Measurements from ENCODE around the gene KLF2.
"Not testable (repeated sequence)": the region's sequence is repeated elsewhere in the genome, so short reads cannot be mapped to it uniquely, and the experiment has no call there.

KLF2 gene

DNA sequence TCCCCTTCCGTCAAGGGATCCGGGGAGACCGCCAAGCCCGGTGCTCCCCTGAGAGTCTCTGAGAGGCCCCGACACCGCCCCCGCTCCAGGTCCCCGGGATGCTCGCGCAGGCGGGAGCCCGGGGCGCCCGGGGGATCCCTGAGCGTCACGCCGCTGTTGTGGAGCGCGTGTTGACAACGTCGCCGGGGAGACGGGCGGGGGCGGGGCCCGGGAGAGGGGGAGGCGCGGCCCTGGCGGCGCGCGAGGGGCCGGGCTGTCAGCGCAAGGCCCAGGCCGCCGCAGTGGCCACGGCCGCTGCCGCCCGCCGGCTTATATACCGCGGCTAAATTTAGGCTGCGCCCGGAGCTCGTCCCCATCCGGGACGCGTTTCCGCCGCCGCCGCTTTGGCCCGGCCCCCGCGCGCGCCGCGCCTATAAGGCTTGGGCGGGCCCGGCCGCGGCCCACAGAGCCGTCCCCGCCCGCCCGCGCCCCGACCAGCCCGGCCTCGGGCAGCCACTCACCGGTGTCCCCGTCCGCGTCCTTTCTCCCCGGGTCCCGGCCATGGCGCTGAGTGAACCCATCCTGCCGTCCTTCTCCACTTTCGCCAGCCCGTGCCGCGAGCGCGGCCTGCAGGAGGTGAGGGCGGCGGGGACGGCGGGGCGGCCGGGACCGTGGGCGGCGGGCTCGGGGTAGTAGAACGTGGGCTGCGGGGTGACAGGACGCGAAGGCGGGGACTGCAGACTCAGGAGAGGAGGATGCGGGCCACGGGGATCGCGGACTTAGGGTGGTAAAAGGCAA lies at the start of gene KLF2:
Gene KLF2 (plus strand): TSS at position 443 of the 777 bp plus-strand sequence. CDS start 98 bp downstream, at position 541.
- in situ Hi-C loops (cut with MboI; ENCODE audit: low pct_unique_long_range_greater_than_20kb, low sequenced_read_pairs), result no loop called here
- DNase-seq, result peak; percentile 81

DNA sequence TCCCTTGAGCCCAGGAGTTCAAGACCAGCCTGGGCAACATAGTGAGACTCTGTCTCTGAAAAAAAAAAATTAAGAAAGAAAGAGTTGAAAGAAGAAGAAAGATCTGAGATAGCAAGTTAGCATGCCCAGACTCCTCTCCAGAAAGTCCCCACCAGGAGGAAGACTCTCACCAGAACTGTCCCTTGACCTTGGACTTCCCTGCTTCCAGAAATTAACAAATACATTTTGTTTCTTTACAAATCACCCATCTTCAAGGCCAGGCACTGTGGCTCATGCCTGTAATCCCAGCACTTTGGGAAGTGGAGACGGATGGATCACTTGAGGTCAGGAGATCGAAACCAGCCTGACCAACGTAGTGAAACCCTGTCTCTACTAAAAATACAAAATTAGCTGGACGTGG lies 44.3 kb upstream of the KLF2 start:
- no peak for DNase-seq
- in situ Hi-C loops (cut with MboI; ENCODE audit: low pct_unique_long_range_greater_than_20kb, low sequenced_read_pairs), result no loop called here

DNA sequence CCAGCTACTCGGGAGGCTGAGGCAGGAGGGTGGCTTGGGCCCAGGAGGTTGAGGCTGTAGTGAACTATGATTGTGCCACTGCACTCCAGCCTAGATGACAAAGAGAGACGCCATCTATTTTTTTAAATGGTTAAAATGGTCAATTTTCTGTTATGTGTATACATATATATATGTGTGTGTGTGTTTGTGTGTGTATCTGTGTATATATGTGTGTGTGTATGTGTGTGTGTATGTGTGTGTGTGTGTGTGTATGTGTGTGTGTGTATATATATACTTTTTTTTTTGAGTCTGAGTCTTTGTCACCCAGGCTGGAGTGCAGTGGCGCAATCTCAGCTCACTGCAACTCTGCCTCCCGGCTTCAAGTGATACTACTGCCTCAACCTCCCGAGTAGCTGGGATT lies 42.9 kb upstream of the KLF2 start:
- DNase-seq, result no peak
- in situ Hi-C loops (cut with MboI; ENCODE audit: low pct_unique_long_range_greater_than_20kb, low sequenced_read_pairs), result no loop called here

DNA sequence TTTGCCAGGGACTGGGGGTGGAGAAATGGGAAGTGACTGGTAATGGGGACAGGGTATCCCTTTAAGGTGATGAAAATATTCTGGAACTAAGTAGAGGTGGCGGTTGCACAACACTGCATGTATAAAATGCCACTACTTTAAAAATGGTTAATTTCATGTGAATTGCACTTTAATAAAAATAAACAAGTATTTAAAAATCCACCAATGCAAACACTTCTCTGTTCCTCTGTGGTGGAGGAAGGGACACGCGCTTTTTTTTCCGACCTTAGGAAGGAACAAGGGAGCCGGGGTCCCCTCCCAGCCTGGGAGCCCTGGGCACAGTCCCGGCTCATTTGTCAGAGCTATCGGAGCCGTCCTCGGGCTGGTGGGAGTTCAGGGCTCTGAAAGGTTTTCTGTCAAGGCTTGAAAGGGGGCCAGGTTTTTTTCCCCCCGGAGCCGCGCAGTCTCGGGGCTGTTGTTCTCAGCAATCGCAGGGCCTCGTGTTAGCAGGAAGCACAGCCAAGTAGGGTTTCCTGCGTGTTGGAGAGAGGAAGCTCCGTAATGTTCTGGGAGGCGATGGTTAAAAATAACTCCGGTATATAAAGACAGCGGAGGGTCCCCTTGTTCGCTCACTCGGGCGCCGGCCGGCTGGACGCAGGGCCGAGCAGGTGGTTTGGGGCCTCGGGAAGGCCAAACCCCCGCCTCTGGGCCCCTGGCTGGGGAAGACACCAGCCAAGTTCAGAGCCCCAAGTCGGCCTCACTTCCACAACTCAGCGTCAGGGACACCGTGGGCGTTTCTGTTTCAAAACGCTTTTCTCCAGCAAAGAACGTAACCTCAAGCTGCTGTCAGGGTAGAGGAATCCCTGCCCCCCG lies 41.2 kb upstream of the KLF2 start:
- peak; percentile 91 for DNase-seq
- in situ Hi-C loops (cut with MboI; ENCODE audit: low pct_unique_long_range_greater_than_20kb, low sequenced_read_pairs), result no loop called here

DNA sequence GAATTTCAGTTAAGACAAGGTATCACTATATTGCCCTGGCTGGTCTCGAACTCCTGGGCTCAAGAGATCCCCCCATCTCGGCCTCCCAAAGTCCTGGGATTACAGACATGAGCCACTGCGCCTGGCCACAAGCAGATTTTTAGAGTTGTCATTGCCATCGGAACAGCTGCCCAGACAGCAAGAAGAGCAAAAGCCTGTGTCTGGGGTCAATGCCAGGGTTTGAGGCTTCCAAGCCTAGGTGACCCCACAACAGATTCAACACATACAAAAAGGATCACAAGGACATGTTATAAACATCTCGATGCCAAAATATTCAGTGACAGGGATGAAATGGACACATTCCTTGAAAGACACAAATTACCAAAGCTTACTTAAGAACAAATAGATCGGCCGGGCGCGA lies 40.1 kb upstream of the KLF2 start:
- no peak for DNase-seq
- in situ Hi-C loops (cut with MboI; ENCODE audit: low pct_unique_long_range_greater_than_20kb, low sequenced_read_pairs), result no loop called here

DNA sequence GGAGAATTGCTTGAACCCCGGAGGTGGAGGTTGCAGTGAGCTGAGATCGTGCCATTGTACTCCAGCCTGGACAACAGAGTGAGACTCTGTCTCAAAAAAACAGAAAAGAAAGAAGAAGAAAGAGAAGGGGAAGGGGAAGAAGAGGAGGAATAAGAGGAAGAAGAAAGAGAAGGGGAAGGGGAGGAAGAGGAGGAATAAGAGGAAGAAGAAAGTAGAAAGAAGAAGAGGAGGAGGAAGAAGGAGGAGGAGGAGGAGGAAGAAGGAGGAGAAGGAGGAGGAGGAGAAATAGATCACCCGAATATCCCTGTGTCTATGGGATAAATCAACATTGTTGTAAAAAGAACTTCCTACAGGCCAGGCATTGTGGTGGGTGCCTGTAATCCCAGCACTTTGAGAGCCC lies 39.5 kb upstream of the KLF2 start:
- not testable (repeated sequence) for DNase-seq

DNA sequence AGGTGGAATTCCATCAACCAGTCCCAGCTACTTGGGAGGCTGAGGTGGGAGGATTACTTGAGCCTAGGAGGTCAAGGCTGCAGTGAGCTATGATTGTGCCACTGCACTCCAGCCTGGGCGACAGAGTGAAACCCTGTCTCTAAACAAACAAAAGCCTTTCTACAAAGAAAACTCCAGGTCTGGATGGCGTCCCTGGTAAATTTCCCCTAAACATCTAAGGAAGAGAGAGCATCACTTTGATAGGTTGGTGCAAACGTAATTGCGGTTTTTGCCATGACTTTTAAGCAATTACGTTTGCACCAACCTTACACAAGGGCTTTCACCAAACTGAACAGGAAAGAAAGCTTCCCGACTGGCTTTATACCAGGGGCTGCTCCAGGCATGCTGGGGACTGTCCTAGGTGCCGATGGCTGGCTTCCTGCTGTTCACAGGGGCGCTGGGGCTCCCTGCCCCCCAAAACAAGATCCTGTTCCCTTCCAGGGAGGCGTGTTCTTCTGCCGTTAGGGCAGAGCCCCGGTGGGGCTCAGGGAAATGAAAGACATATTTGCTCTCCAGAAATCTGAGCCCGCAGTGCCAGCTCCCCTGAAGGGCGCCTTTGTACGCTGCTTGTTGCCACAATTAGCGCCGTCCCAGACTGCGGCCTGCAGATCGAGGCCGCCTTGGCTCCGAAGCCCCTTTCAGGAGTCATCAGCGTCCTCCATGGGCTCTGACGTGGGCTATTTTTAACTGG lies 38.7 kb upstream of the KLF2 start:
- DNase-seq, result no peak
- in situ Hi-C loops (cut with MboI; ENCODE audit: low pct_unique_long_range_greater_than_20kb, low sequenced_read_pairs), result no loop called here

More for the DNA sequence above, 39.5 kb upstream of the KLF2 start:
- in situ Hi-C loops (cut with MboI; ENCODE audit: low pct_unique_long_range_greater_than_20kb, low sequenced_read_pairs), result not testable (repeated sequence)

DNA sequence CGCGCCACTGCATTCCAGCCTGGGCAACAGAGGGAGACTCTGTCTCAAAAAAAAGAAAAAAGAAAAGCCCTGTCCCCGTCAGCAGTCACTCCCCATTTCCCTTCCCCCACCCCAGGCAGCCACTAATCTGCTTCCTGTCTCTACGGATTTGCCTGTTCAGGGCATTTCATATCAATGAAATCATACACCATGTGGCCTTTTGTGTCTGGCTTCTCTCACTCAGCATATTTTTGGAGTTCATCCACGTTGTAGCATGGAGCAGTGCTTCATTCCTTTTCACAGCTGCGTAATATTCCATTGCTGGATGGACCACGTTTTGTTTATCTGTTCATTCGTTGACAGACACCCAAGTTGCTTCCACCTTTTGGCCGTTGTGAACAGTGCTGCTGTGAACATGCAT lies 36.1 kb upstream of the KLF2 start:
- in situ Hi-C loops (cut with MboI; ENCODE audit: low pct_unique_long_range_greater_than_20kb, low sequenced_read_pairs), result no loop called here
- DNase-seq, result peak; percentile 43

DNA sequence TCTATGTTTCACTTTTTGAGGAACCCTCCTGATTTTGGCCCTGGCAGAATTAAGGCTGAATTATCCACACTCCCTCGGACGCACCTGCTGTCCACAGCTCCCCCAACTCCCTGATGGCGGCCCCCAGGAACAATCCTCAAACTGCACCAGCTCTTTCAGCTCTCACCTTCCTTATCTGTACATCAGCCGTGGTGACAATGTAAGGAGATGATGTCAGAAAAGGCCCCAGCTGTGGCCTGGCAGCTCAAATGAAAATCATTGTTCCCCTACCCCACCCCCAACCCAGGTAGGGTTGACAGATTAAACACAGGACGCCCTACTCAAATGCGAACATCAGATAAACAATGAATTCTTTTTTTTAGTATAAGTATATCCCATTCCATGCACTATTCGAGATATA lies 35.0 kb upstream of the KLF2 start:
- in situ Hi-C loops (cut with MboI; ENCODE audit: low pct_unique_long_range_greater_than_20kb, low sequenced_read_pairs), result no loop called here
- DNase-seq, result no peak

DNA sequence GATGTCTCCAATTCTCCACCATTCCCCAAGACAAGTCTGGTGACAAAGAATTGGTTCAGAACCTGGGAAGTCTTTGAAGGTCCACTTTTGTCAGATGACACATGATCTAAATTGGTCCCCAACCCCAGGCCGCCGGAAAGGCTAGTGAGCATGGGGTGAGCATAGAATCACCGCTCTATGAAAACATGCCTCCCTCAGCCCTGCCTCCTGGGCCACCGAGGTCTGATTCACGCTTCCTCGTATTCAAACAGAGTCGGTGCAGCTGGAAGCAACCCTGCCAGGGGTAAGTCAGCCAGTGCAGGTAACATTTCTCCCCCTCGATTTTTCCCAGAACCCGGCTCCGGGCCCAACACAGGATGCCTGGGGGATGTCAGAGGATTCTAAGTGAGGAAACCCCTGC lies 33.9 kb upstream of the KLF2 start:
- no peak for DNase-seq
- in situ Hi-C loops (cut with MboI; ENCODE audit: low pct_unique_long_range_greater_than_20kb, low sequenced_read_pairs), result no loop called here

DNA sequence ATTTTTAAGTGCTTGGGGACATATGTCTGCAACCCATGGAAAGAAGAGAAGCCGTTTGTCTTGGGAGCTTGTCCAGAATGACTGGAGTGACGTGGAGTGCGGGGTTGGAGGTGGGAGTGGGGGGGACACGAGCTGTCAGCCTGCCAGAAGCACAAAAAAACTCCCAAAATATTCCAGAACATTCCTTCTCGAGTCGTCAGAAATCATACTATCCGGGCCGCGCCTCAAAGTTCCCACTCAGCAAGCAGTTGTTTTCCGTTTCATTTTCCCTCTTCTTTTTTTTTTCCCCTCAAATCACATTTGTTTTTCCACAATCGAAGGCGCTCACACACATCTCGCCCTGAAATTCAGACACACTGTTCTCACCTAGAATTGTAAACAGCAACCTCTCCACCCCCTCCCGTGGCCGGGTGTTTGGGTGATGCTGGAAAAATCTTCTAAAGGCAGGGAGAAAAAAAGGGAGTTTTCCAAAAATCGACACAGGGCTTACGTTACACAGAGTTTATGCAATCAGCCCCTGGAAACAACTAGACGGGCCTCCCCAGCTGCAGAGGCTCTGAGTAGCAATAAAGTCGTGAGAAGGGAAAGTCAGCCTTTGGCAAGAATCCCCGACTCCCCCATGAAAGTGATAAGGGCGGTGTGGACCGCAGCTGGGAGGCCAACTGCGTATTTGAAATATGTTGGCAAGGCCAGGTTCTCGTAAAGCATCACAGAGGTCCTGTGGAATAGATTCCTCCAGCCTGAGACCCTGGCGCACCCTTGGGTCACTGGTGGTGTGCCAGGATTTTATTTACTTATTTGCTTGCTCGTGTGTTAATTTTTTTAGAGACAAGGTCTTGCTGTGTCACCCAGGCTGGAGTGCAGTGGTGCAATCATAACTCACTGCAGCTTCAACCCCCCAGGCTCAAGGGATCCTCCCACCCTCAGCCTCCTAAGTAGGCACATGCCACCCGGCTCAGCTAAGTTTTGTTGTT lies 31.2 kb upstream of the KLF2 start:
- peak; percentile 80 for DNase-seq
- in situ Hi-C loops (cut with MboI; ENCODE audit: low pct_unique_long_range_greater_than_20kb, low sequenced_read_pairs), result no loop called here

DNA sequence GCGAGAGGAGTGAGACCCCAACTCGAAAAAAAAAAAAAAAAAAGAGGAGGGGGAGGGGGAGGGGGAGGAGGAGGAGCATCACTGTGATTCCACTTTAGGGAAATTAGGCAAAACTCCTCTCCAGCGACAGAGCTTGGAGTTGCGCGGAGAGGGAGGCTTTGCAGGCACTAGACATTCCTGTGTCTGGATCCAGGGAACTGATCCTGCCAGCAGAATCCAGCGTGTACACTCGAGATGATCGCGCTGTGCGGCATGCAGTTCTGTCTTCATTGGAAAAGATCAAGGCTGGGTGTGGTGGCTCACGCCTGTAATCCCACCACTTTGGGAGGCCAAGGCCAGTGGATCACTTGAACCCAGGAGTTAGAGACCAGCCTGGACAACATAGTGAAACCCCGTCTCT lies 29.6 kb upstream of the KLF2 start:
- in situ Hi-C loops (cut with MboI; ENCODE audit: low pct_unique_long_range_greater_than_20kb, low sequenced_read_pairs), result no loop called here
- DNase-seq, result no peak

DNA sequence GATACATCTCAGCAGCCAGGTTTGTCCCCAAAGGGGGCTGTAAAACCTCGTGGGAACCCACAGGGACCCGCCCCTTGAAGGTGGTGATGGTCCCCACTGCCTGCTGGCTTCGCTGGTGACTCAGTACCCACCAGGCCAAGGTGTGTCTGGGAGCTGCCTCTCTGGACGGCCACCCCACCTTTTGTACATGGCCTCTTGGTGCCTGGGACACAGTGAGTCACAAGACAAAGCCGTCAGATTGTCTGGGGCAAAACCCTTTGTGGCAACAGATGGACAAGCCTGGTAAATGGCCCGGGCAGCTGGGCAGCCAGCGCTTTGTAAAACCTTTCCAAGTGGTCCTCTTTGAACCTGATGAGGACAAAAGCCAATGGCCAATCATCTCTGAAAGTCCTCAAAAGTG lies 27.9 kb upstream of the KLF2 start:
- DNase-seq, result no peak

DNA sequence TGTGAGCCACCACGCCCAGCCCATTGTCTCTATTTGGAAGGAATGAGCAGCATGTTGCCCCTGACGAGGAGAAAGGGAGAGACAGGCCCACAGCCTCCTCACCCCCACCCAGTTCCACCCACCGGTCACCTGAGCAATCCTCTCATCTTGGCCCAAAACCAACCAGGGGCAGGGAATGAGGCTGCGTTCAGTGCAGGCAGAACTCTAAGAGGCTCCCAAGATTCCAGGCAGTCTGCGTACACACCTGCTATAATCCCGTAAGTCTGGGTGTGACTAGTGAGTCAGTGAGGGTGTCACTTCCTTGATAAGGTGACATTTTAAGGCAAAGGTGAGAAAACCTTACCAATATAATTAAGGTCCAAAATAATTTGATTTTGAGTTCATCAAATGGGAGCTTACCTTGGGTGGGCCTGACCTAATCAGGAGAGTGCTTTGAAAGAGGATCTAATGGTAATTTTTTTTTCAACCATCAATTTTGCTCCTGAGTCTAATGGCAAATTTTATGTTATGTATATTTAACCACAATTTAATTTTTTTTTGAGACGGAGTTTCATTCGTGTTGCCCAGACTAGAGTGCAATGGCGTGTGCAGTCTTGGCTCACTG lies 26.9 kb upstream of the KLF2 start:
- in situ Hi-C loops (cut with MboI; ENCODE audit: low pct_unique_long_range_greater_than_20kb, low sequenced_read_pairs), result no loop called here

More for the DNA sequence above, 27.9 kb upstream of the KLF2 start:
- in situ Hi-C loops (cut with MboI; ENCODE audit: low pct_unique_long_range_greater_than_20kb, low sequenced_read_pairs), result no loop called here

DNA sequence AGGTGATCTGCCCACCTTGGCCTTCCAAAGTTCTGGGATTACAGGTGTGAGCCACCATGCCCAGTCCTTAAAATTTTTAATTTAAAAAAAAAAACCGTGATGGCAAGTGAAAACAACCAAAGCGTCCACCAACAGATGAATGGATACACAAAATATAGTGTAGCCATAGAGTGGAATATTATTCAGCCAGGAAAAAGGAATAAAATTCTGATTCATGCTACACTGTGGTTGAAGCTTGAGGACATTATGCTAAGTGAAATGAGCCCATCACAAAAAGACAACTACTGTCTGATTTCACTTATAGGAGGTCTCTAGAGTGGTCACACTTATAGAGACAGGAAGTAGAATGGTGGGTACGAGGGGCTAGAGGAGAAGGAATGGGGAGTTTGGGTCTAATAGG lies 26.3 kb upstream of the KLF2 start:
- in situ Hi-C loops (cut with MboI; ENCODE audit: low pct_unique_long_range_greater_than_20kb, low sequenced_read_pairs), result no loop called here

More for the DNA sequence above, 26.9 kb upstream of the KLF2 start:
- DNase-seq, result no peak

DNA sequence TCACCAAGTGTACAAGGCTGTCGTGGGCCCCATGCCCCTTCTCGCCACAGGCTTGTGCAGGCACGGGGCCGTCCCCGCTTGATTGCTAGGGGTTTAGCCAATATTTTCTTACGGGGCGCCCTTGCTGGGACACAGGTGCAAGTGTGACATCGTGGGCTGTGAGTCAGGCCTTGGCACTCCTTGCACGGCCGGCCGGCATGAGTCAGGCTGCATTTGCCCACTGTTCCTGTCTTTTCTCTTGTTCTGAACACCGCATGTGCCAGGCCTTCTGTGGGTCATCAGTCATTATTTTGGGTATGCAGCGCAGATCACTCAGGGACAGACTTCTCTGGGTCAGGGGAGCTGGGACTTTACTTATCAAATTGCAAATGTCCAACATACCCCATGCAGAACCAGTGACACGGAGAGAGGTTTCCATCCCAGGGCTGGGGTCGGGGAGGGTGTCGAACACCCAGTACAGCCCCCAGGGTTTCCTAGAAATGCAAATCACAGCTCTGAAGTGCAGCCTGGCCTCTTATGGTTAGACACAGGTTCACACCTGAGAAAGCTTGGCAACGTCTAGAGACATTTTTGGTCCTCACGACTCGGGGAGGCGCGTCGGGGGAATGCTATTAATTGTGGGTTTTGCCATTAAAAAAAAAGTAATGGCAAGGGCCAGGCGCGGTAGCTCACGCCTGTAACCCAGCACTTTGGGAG lies 22.5 kb upstream of the KLF2 start:
- in situ Hi-C loops (cut with MboI; ENCODE audit: low pct_unique_long_range_greater_than_20kb, low sequenced_read_pairs), result no loop called here
- DNase-seq, result no peak

More for the DNA sequence above, 26.3 kb upstream of the KLF2 start:
- DNase-seq, result no peak

DNA sequence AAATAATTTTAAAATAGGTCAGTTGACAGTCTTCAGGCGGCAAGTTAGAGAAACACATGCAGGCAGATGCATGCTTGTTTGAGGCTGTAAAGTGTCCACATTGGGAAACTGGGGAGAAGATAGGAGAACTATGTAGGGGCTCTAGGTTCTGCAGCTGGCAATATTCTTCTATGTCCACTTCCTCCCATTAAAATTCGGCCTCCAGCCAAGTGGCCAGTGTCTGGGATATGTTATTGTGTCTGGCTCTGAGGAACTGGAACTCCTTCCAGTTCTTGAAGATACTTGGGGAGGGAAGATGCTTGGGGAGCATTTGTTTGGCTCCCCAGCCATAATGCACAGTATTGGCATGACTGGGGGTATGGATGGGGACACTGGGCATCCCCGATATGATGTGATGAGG lies 20.9 kb upstream of the KLF2 start:
- no peak for DNase-seq
- in situ Hi-C loops (cut with MboI; ENCODE audit: low pct_unique_long_range_greater_than_20kb, low sequenced_read_pairs), result no loop called here

DNA sequence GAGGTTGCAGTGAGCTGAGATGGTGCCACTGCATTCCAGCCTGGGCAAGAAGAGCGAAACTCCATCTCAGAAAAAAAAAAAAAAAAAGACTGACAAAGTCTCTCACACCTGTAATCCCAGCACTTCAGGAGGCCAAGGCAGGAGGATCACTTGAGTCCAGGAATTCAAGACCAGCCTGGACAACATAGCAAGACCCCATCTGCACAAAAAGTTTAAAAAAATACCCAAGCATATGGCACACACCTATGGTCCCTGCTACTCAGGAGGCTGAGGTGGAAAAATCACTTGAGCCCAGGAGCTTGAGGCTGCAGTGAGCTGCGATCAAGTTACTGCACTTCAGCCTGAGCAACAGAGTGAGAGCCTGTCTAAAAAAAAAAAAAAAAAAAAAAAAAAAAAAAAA lies 20.1 kb upstream of the KLF2 start:
- in situ Hi-C loops (cut with MboI; ENCODE audit: low pct_unique_long_range_greater_than_20kb, low sequenced_read_pairs); DNase-seq: not testable (repeated sequence)

All from KBM-7 (cell line).